GM19035 (cell line): ENCODE results near the gene TXLNA.

Source experiments
- ATAC-seq: cut with Tn5 transposase; IDR thresholded peaks from one replicate; pipeline ENCODE4 v1.9.1; 2021; ENCODE audit not compliant: unreplicated experiment

TXLNA gene

GRCh38 chr1:32208469-32208868 is 29.0 kb downstream of the TXLNA start:
- no peak for ATAC-seq

GRCh38 chr1:32208891-32209328 is 29.4 kb downstream of the TXLNA start, which contains the start of gene DCDC2B:
DCDC2B (plus strand) TSS chr1:32209089; CDS start chr1:32209094, 5 bp downstream.
- ATAC-seq, result no peak

DNA sequence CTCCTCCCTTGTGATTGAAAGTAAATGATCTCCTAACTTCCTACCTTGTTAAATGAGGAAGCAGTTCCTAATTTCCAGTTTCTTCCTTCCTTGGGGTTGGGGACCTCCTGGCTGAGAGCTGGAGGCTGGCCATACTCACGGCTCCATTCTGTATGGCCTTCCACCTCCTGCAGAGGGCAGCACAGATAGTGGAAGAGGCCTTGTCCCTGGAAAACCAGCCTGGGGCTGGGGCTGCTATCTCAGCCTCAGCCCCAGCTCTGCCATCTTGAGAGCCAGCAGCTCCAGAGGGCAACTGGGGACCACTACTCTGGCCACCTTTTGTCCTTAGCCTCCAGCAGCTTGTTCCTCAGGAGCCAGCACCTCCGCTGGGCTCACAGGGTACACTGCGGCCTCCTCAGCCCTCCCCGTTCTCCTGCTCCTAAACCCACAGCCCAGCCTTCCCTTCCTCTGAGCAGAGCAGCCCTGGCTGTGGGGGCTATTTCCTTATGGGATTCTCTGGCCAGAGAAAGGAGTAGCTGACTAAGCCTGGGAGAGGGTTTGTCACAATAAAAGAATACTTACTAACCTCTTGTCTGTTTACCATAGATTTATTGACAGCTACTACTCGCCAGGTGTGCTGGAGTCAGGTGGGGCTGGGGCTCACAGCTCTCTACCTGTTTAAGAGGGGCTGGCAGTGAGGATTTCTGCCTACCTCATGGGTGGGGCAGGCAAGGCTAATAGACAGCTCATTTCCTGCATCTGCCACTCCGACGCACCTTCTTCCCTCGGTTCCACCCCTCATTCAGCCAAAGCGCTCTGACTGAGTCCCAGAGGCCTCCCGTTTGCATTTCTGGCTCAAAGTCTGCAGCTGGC is 36.4 kb downstream of the TXLNA start:
- no peak for ATAC-seq

GRCh38 chr1:32216566-32216965 is 37.1 kb downstream of the TXLNA start:
- no peak for ATAC-seq

DNA sequence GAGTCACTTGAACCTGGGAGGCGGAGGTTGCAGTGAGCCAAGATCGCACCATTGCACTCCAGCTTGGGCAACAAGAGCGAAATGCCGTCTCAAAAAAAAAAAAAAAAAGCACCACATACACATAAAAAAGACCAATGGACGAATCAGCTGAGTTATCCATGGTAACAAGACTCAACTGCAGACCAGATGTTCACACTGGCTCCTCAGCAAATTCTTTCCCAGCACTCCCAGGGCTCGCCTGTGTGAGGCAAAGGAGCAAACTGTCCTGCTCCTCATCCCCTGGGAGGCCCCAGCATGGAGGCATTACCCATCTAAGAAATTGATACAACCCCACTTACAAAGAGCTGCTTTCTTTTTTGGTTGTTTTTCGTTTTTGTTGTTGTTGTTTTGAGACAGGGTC is 39.5 kb downstream of the TXLNA start:
- ATAC-seq, result no peak

GRCh38 chr1:32220746-32221580 is 41.5 kb downstream of the TXLNA start:
- no peak for ATAC-seq

DNA sequence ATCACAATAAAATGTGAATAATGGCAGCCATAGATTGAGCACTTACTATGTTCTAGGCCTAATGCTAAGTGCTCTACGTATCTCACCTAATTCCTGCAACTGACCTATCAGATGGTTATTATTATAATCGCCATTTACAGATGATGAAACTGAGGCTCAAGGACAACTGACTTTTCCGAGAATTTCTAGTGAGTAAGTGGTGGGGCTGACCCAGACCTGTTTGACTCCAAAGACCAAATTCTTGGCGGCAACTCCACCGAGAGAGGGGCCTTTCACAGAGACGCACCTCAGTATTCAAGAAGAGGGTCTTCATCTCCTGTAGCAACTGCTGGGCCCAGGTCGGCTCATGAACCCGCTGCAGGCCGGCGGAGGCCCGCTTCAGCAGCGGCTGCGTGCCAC is 42.1 kb downstream of the TXLNA start:
- no peak for ATAC-seq

GRCh38 chr1:32221980-32222755 is 42.7 kb downstream of the TXLNA start, which contains the start of the genes EIF3I and TMEM234:
EIF3I (plus strand) TSS chr1:32222407; CDS start chr1:32222442, 35 bp downstream.
TMEM234 (minus strand) TSS chr1:32222353; CDS start chr1:32222322, 31 bp downstream.
- peak; percentile 93 for ATAC-seq

DNA sequence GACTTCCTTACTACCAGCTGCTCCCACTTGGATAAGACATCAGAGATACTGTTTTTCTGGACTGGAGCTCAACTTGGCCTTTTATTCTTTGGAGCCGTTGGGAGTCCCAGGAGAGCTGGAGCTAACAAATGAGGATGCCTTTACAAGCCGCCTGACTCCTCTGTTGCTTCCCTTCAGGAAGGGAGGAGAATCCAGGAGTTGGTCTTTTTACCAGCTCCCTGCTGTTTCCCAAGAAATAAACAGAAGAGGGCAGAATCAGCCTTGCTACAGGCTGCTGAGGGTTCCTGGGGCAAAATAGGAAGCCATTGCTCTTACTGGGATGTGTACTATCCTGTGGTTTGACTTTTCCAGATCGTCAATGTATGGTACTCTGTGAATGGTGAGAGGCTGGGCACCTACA is 44.2 kb downstream of the TXLNA start:
- ATAC-seq, result no peak

DNA sequence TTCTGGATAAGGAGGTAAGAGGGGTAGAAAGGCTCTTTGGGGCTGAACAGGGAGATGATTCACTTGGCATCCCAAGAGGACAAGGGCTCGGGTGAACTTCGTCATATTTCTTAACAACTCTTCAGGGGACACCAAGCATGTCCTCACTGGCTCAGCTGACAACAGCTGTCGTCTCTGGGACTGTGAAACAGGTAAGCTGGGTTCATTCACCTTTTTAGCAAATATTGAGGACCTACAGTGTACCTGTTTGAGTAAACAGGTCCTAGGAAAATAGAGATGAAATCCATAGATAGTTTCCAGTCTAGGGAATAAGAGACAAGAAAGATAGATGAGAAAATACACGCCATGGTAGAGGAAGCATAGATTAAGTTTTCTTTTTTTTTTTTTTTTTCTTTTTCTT is 44.8 kb downstream of the TXLNA start:
- ATAC-seq, result no peak

DNA sequence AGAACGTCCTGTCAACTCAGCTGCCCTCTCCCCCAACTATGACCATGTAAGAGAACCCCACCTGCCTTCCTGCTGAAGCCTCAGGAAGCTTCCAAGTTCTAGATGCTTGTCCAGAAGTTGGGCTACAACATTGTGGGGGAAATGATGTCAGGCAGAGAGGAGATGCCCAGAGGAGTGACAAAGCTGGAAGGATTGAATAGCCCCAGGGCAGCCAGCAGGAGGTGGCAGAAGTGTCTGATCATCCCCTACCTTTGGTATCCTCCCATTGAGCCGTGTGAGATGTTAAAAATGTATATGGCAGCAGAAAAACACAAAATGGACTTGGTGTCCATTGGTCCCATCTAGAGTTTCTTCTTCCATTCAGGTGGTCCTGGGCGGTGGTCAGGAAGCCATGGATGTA is 49.3 kb downstream of the TXLNA start:
- ATAC-seq, result no peak

DNA sequence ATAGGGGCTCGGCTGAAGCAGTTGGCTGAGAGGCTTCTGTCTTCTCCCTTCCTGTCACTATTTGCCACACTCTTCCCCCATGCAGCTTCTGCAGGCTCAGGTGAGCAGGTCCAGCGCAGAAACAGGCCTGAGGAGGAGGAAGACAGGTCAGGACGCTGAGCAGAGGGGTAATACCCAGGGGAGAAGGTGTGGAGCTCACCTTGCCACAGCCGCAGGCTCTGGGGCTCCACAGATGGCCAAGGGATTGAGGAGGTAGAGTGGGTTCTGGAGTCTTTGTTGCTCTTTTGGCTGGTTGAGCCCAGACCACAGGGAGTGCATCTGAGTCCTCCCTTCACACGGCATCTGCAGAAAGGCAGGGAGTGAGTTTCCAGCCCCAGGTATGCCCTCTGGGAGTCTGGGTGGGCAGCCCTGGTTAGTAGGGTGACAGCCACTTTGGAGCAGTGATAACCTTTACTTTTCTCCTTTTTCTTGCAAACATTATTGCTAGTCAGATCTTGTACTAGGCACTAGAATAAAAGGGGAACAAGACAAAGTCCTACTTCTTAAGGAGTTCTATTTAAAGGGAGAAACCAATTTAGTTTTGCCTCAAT is 52.5 kb downstream of the TXLNA start:
- no peak for ATAC-seq

DNA sequence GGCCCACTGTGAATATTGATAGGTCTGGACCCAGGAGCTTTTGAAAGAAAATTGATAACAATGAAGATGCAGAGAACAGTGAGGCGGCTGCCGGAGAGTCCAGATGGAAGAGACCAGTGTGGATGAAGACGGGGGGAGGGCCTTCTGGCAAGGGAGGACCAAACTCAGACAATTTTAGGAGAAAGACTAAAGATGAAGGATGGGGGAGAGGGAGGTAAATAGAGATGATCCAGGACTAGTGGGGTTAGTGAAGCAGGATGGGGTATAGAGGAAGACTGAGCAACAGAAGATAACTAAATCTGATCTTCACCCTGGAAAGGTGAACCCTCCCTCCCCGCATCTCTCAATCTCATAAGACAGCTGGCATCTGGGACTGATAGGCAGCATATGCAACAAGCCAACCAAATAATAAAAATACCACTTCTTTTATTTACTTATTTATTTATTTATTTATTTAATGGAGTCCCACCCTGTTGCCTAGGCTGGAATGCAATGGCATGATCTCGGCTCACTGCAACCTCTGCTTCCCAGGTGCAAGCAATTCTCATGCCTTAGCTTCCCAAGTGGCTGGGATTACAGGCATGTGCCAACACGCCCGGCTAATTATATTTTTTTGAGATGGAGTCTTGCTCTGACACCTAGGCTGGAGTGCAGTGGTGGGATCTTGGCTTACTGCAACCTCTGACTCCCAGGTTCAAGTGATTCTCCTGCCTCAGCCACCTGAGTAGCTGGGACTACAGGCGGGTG is 53.3 kb downstream of the TXLNA start:
- ATAC-seq, result no peak

GRCh38 chr1:32234792-32235191 is 55.3 kb downstream of the TXLNA start:
- no peak for ATAC-seq

DNA sequence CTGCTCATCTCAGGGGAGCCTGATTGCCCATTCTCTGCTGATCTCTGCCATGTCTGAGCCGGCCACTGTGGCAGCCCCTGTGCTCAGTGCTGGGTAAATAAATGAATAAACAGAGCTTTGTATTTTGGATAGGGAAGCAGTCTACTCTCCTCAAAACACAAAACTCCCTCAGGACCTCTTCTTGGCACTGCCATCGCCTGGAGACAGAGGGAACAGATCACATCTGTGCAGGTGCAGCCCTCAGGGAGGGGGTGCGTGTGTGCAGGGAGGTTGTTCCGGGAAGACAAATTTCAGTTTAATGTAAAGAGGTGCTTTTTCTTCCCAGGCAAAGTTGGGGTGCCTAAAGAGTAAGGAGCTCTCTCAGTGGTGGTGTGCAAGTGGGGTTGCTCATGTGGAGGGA is 59.9 kb downstream of the TXLNA start:
- ATAC-seq, result no peak

GRCh38 chr1:32239790-32240139 is 60.3 kb downstream of the TXLNA start:
- no peak for ATAC-seq

- ATAC-seq, result no peak
These were observed 60.9 kb downstream of the TXLNA start for GRCh38 chr1:32240140-32240951.

- ATAC-seq, result no peak
These were observed 61.7 kb downstream of the TXLNA start for GRCh38 chr1:32241001-32241763.
